DOHH2 (cell line): Measurements from ENCODE around the gene GPR107.

ENCODE experiments used
- H3F3A ChIP-seq: fragments of 200-600 bp; sonication (generic), shearing (Covaris generic); 2 replicates; pipeline ENCODE4 v1.6.0; 2016; ENCODE audit warnings: antibody characterized with exemption, mild to moderate bottlenecking; ENCODE audit not compliant: control insufficient read depth, insufficient read depth
- H3K27ac ChIP-seq: fragments of 200-600 bp; sonication (generic); 2 replicates; pipeline ENCODE4 v1.5.1; 2014; ENCODE audit warnings: low read depth, mild to moderate bottlenecking, low read length, moderate library complexity
- H3K27me3 ChIP-seq: fragments of 200-600 bp; sonication (generic); 2 replicates; pipeline ENCODE4 v1.6.1; 2014; ENCODE audit warnings: mild to moderate bottlenecking, low read length, mixed read lengths; ENCODE audit not compliant: control insufficient read depth
- H3K36me3 ChIP-seq: fragments of 200-600 bp; sonication (generic); 2 replicates; pipeline ENCODE4 v1.6.1; 2014; ENCODE audit warnings: mild to moderate bottlenecking, low read length, moderate library complexity, mixed read lengths; ENCODE audit not compliant: control insufficient read depth
- H3K4me1 ChIP-seq: fragments of 200-600 bp; sonication (generic); 2 replicates; pipeline ENCODE4 v1.6.1; 2014; ENCODE audit warnings: mild to moderate bottlenecking, low read length, mixed read lengths; ENCODE audit not compliant: control insufficient read depth
- H3K4me2 ChIP-seq: fragments of 200-600 bp; sonication (generic); 2 replicates; pipeline ENCODE4 v1.6.0; 2014; ENCODE audit warnings: mild to moderate bottlenecking, low read length, moderate library complexity
- H3K4me3 ChIP-seq: fragments of 200-600 bp; sonication (generic); 2 replicates; pipeline ENCODE4 v1.5.1; 2014; ENCODE audit warnings: mild to moderate bottlenecking, low read length, mixed read lengths
- H3K79me2 ChIP-seq: fragments of 200-600 bp; sonication (generic); 2 replicates; pipeline ENCODE4 v1.6.1; 2014; ENCODE audit warnings: mild to moderate bottlenecking, low read length, mixed read lengths; ENCODE audit not compliant: control insufficient read depth
- H3K9me2 ChIP-seq: fragments of 200-600 bp; sonication (generic); replicated peaks from 2 replicates; pipeline ENCODE4 v1.6.1; 2014; ENCODE audit warnings: mild to moderate bottlenecking, low read length, mixed read lengths; ENCODE audit not compliant: control insufficient read depth
- H3K9me3 ChIP-seq: fragments of 200-600 bp; sonication (generic); 2 replicates; pipeline ENCODE4 v1.6.1; 2014; ENCODE audit warnings: antibody characterized with exemption, low read length, mixed read lengths; ENCODE audit not compliant: control insufficient read depth, insufficient read depth
- H4K20me1 ChIP-seq: fragments of 200-600 bp; sonication (generic); 2 replicates; pipeline ENCODE4 v1.6.0; 2014; ENCODE audit warnings: low read depth, mild to moderate bottlenecking, antibody characterized with exemption, low read length, moderate library complexity; ENCODE audit not compliant: control insufficient read depth, insufficient read depth
- CTCF ChIP-seq: fragments of 200-600 bp; sonication (generic); IDR thresholded peaks from one replicate; pipeline ENCODE4 v1.5.1; 2014; ENCODE audit warnings: antibody characterized with exemption, mild to moderate bottlenecking, low read depth, low read length; ENCODE audit not compliant: poor library complexity, severe bottlenecking
- EZH2phosphoT487 ChIP-seq: fragments of 200-600 bp; sonication (generic); IDR thresholded peaks from 2 replicates; pipeline ENCODE4 v1.6.1; 2017; ENCODE audit warnings: borderline replicate concordance, mild to moderate bottlenecking, antibody characterized with exemption, low read length, moderate library complexity, mixed read lengths

Gene GPR107

GRCh38 chr9:130158001-130158400, 104.3 kb downstream of the GPR107 start:
- H3K36me3 ChIP-seq, result no peaks in the 10 kb centered on the region
- no peaks in the 10 kb centered on the region for H3F3A ChIP-seq
- H3K27me3 ChIP-seq, result no peaks in the 10 kb centered on the region
- TF ChIP-seq EZH2phosphoT487, result no peak
- no peak for TF ChIP-seq CTCF
- no peaks in the 10 kb centered on the region for H4K20me1 ChIP-seq
- no peaks in the 10 kb centered on the region for H3K79me2 ChIP-seq
- H3K4me2 ChIP-seq, result no peak overlapping the region
- H3K9me3 ChIP-seq, result no peaks in the 10 kb centered on the region
- H3K27ac ChIP-seq, result no peak overlapping the region
- H3K4me1 ChIP-seq, result no peaks in the 10 kb centered on the region
- no peak overlapping the region for H3K4me3 ChIP-seq
- no peaks in the 10 kb centered on the region for H3K9me2 ChIP-seq

- no peaks in the 10 kb centered on the region for H3K27me3 ChIP-seq
- H3K4me2 ChIP-seq, result no peak overlapping the region
- no peaks in the 10 kb centered on the region for H3K9me2 ChIP-seq
- H3K4me3 ChIP-seq, result no peak overlapping the region
- TF ChIP-seq CTCF (no peak), EZH2phosphoT487 (no peak)
- H3K79me2 ChIP-seq, result no peaks in the 10 kb centered on the region
- H3F3A ChIP-seq, result no peaks in the 10 kb centered on the region
- H3K36me3 ChIP-seq, result no peaks in the 10 kb centered on the region
- H3K27ac ChIP-seq, result no peak overlapping the region
- no peaks in the 10 kb centered on the region for H3K9me3 ChIP-seq
- H3K4me1 ChIP-seq, result no peaks in the 10 kb centered on the region
- H4K20me1 ChIP-seq, result no peaks in the 10 kb centered on the region
These were observed 105.4 kb downstream of the GPR107 start for GRCh38 chr9:130159057-130159456.

GRCh38 chr9:130159915-130160670, 106.4 kb downstream of the GPR107 start:
- Histone ChIP-seq H3K4me2 (no peak overlapping the region), H3K4me1 (no peaks in the 10 kb centered on the region), H3K36me3 (no peaks in the 10 kb centered on the region), H3K4me3 (no peak overlapping the region), H3K9me3 (no peaks in the 10 kb centered on the region), H3K79me2 (no peaks in the 10 kb centered on the region), H3K9me2 (no peaks in the 10 kb centered on the region), H3F3A (no peaks in the 10 kb centered on the region), H3K27me3 (no peaks in the 10 kb centered on the region), H3K27ac (no peak overlapping the region), H4K20me1 (no peaks in the 10 kb centered on the region)
- TF ChIP-seq EZH2phosphoT487, result no peak
- no peak for TF ChIP-seq CTCF
